GM12878 (cell line): ENCODE data around the gene DMWD.

Source experiments
- GABPA ChIP-seq: IDR thresholded peaks from 2 replicates; pipeline ENCODE4 v1.6.1; 2014; ENCODE audit warnings: antibody characterized with exemption, low read depth, mild to moderate bottlenecking, inconsistent platforms
- HCFC1 ChIP-seq: fragments of 150-350 bp; IDR thresholded peaks from 2 replicates; pipeline ENCODE4 v1.6.1; 2014; ENCODE audit warnings: low read length
- POLR2A ChIP-seq: IDR thresholded peaks from 2 replicates; pipeline ENCODE4 v1.6.1; 2011; ENCODE audit warnings: low read depth, mild to moderate bottlenecking, low read length
- POLR2AphosphoS5 ChIP-seq: IDR thresholded peaks from 2 replicates; pipeline ENCODE4 v1.6.1; 2011; ENCODE audit warnings: mild to moderate bottlenecking, low read length, inconsistent platforms
- SMC3 ChIP-seq: IDR thresholded peaks from 2 replicates; pipeline ENCODE4 v1.6.1; 2011; ENCODE audit warnings: low read length, improper control_type of control experiment, borderline replicate concordance
- ZSCAN29 ChIP-seq: fragments of 450-650 bp; IDR thresholded peaks from 2 replicates; pipeline ENCODE4 v1.6.1; 2017; ENCODE audit warnings: mild to moderate bottlenecking, moderate library complexity
- TF ChIP-seq, protein P1 (sequence below): fragments of 450-650 bp; IDR thresholded peaks from 2 replicates; pipeline ENCODE4 v1.6.1; 2017; ENCODE audit warnings: mild to moderate bottlenecking
- TF ChIP-seq, protein P2 (sequence below), 3 experiments: IDR thresholded peaks in 2 of 3; conservative IDR thresholded peaks in 1 of 3; 2 replicates each; pipeline ENCODE4 v1.5.1; 2011; ENCODE audit warnings: low read depth in 3 of 3, low read length in 3 of 3, mild to moderate bottlenecking in 3 of 3, control low read depth in 2 of 3, moderate library complexity in 2 of 3, inconsistent platforms in 1 of 3, mixed read lengths in 1 of 3; ENCODE audit not compliant: control insufficient read depth in 2 of 3, insufficient read depth in 1 of 3; ENCODE audit errors: extremely low read depth in 1 of 3

DNA sequence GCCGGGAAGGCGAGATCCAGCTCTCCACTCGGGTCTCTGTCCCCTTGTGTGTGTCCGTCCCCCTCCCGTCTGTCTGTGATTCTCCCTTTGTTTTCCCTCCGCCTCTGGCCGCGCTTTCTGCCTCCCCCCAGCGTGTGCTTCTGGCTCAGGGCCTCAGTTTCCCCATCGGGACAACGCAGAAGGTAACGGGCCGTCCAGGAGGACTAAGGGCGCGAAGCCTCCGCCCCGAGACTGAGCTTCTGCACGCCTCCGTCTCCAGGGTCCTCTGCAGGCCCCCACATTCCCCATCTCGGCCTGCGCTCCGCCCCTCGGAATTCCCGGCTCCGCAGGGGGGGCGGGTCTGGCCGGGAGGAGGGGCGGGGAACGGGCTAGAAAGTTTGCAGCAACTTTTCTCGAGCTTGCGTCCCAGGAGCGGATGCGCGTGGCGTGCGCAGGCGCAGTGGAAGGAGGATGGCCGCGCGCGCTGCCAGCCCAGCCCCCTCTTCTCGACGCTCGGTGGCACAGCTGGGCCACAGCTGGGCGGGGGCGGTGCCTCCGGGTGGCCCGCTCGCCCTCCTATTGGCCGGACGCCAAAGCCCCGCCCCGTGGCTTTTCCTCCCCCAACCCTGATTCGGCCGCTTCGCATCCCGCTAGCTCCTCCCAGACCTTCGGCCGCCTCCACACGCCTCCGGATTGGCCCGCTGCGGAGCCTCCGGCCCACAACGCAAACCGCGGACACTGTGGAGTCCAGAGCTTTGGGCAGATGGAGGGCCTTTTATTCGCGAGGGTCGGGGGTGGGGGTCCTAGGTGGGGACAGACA, 23.5 kb downstream of the DMWD start, which contains the start of gene SIX5:
- TF ChIP-seq SMC3 (no peak), POLR2AphosphoS5 (no peak; the same call in 1 of the 2 replicates), GABPA (no peak), HCFC1 (0 out of 2 replicates have a peak, but pooled peaks have one; percentile 31), ZSCAN29 (no peak), POLR2A (peak; percentile 84)
- TF ChIP-seq, protein P1, sequence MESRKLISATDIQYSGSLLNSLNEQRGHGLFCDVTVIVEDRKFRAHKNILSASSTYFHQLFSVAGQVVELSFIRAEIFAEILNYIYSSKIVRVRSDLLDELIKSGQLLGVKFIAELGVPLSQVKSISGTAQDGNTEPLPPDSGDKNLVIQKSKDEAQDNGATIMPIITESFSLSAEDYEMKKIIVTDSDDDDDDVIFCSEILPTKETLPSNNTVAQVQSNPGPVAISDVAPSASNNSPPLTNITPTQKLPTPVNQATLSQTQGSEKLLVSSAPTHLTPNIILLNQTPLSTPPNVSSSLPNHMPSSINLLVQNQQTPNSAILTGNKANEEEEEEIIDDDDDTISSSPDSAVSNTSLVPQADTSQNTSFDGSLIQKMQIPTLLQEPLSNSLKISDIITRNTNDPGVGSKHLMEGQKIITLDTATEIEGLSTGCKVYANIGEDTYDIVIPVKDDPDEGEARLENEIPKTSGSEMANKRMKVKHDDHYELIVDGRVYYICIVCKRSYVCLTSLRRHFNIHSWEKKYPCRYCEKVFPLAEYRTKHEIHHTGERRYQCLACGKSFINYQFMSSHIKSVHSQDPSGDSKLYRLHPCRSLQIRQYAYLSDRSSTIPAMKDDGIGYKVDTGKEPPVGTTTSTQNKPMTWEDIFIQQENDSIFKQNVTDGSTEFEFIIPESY = no peak
- TF ChIP-seq, protein P2, sequence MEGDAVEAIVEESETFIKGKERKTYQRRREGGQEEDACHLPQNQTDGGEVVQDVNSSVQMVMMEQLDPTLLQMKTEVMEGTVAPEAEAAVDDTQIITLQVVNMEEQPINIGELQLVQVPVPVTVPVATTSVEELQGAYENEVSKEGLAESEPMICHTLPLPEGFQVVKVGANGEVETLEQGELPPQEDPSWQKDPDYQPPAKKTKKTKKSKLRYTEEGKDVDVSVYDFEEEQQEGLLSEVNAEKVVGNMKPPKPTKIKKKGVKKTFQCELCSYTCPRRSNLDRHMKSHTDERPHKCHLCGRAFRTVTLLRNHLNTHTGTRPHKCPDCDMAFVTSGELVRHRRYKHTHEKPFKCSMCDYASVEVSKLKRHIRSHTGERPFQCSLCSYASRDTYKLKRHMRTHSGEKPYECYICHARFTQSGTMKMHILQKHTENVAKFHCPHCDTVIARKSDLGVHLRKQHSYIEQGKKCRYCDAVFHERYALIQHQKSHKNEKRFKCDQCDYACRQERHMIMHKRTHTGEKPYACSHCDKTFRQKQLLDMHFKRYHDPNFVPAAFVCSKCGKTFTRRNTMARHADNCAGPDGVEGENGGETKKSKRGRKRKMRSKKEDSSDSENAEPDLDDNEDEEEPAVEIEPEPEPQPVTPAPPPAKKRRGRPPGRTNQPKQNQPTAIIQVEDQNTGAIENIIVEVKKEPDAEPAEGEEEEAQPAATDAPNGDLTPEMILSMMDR (IDR thresholded peaks at IDR 0.05 in 2 of 3, conservative IDR thresholded peaks at IDR 0.05 in 1 of 3; ENCODE audit: control insufficient read depth in 2 of 3, extremely low read depth in 1 of 3, insufficient read depth in 1 of 3, low read depth in 3 of 3, low read length in 3 of 3) = no peak
